WI38 (cell line): Measurements from ENCODE around the gene MCM3.

Source experiments
- H3K4me3 ChIP-seq: 2 replicates; pipeline ENCODE4 v1.5.1; 2011; ENCODE audit warnings: low read depth, mild to moderate bottlenecking, control low read depth, low read length
- CTCF ChIP-seq: IDR thresholded peaks from 2 replicates; pipeline ENCODE4 v1.5.1; 2012; ENCODE audit warnings: low read depth, mild to moderate bottlenecking, control low read depth, low read length

The MCM3 gene

GRCh38 chr6:52271852-52272460, 12.6 kb downstream of the MCM3 start:
- TF ChIP-seq CTCF: no peak
- no peak overlapping the region for H3K4me3 ChIP-seq

GRCh38 chr6:52263709-52264540, 20.6 kb downstream of the MCM3 start:
- no peak overlapping the region for H3K4me3 ChIP-seq
- TF ChIP-seq CTCF: peak; percentile 95

- no peak for TF ChIP-seq CTCF
- no peak overlapping the region for H3K4me3 ChIP-seq
Observed at GRCh38 chr6:52262620-52263344, 21.8 kb downstream of the MCM3 start.

GRCh38 chr6:52261229-52261628, 23.3 kb downstream of the MCM3 start:
- no peak for TF ChIP-seq CTCF
- peak overlapping the region; percentile 23 for H3K4me3 ChIP-seq

- no peak for TF ChIP-seq CTCF
- H3K4me3 ChIP-seq: peak overlapping the region; percentile 23; the same call in 1 of the 2 replicates
Observed at GRCh38 chr6:52260634-52261033, 23.9 kb downstream of the MCM3 start.

- TF ChIP-seq CTCF: no peak
- no peak overlapping the region for H3K4me3 ChIP-seq
Observed at GRCh38 chr6:52255434-52255833, 29.1 kb downstream of the MCM3 start.
